ENCODE data around the gene CLDN9. TPM values are rescaled to one million over a fixed set of nuclear protein-coding genes. Genes with fewer than 3 reads are reported as not detected.
A peak's percentile ranks its signal among the peaks of the same experiment; 100 is the strongest.

Gene CLDN9
- total RNA-seq, 1 experiment from 2014 or later: not detected

- DNase-seq (ENCODE audit: low read depth, low spot score): no peak
These were observed 10.6 kb downstream of the CLDN9 start for GRCh38 chr16:3023415-3023668.

DNA sequence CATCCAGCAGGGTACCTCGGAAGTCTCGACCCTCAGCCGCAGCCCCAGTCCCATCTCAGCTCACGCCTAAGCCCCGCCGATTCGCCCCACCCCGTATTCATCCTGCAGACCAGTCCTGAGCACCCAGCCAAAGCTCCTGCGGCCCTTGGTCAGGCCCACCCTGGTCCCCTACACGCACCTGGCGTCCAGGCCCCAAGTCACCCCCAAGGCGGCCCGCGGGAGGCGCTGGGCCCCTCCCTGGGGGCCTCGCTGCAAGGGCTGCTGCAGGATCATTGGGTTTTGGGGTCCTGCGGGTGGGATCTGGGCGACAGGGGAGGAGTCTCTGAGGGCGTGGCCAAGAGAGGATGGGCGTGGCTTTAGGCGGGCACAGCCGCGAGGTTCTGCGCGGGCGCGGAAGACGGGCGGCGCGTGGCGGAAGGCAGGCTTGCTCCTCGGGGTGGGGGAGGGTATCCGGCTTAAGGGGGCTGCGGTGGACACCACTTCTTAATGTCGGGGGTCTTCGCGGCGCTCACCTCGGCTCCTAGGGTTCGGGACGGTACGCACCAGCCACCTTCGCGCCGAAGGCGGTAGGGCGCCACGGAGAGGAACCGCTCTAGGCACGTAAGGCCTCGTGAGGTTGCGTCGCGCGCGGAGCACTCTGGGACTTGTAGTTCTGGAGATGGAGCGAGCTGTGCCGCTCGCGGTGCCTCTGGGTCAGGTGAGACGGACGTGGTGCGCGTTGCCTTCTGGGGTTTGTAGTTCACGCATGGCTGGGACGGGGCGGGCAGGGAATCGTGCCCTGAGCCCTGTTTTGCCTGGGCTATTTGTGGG, 11.2 kb downstream of the CLDN9 start, which contains the start of the genes HCFC1R1 and THOC6:
HCFC1R1 (minus strand) TSS at position 274 of the 810 bp plus-strand sequence; CDS start at position 273, 1 bp downstream.
THOC6 (plus strand) TSS at position 367 of the 810 bp plus-strand sequence; CDS start at position 659, 292 bp downstream.
- in situ Hi-C loops (cut with HindIII; ENCODE audit: low pct_unique_long_range_greater_than_20kb, low sequenced_read_pairs): no loop called here
- DNase-seq (ENCODE audit: low read depth, low spot score): peak; percentile 98

More at GRCh38 chr16:3023415-3023668, 10.6 kb downstream of the CLDN9 start:
- in situ Hi-C loops (cut with HindIII; ENCODE audit: low pct_unique_long_range_greater_than_20kb, low sequenced_read_pairs): no loop called here

DNA sequence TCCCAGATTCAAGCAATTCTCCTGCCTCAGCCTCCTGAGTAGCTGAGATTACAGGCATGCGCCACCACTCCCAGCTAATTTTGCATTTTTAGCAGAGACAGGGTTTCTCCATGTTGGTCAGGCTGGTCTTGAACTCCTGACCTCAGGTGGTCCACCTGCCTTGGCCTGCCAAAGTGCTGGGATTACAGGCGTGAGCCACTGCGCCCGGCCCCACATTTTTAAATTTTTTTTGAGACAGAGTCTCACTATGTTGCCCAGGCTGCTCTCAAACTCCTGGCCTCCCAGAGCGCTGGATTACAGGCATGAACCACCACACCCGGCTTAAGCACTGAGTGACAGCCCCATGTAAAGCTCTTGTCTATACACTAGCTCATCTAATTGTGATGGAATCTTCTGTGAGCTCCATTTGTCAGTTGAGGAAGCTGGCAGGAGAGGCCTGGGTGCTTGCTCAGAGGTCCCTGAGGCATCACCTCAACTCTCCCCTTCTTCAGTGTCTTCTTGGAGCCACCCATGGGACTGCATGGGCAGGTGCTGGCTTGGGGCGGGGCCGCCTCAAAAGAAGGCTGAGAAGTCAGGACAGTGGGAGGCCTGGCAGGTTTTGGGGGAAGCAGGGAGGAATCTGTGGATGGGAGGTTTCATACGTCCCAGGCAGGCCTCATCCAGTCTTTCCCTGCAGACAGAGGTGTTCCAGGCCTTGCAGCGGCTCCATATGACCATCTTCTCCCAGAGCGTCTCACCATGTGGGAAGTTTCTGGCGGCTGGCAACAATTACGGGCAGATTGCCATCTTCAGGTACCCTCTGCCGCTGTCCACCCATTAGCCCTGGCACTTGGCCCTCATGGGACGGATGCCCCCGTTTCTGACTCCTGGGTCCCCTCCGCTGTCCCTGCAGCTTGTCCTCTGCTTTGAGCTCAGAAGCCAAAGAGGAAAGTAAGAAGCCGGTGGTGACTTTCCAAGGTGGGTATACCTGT, 12.6 kb downstream of the CLDN9 start:
- no peak for DNase-seq (ENCODE audit: low read depth, low spot score)
- in situ Hi-C loops (cut with HindIII; ENCODE audit: low pct_unique_long_range_greater_than_20kb, low sequenced_read_pairs): no loop called here

DNA sequence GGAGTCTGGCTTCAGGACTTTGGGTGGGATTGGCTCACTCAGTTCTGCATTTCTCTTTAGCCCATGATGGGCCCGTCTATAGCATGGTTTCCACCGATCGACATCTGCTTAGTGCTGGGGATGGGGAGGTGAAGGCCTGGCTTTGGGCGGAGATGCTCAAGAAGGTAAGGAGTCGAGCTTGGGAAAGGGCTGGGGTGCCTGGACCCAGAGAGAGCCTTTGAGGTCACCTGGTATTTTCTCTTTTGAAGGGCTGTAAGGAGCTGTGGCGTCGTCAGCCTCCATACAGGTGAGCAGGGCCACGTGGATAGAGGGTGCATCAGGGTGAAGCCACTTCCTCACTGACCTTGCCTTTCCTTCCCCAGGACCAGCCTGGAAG, 13.3 kb downstream of the CLDN9 start:
- no peak for DNase-seq (ENCODE audit: low read depth, low spot score)
- in situ Hi-C loops (cut with HindIII; ENCODE audit: low pct_unique_long_range_greater_than_20kb, low sequenced_read_pairs): no loop called here

- in situ Hi-C loops (cut with HindIII; ENCODE audit: low pct_unique_long_range_greater_than_20kb, low sequenced_read_pairs): no loop called here
- DNase-seq (ENCODE audit: low read depth, low spot score): no peak
These were observed 14.1 kb downstream of the CLDN9 start for GRCh38 chr16:3026609-3027488.

DNA sequence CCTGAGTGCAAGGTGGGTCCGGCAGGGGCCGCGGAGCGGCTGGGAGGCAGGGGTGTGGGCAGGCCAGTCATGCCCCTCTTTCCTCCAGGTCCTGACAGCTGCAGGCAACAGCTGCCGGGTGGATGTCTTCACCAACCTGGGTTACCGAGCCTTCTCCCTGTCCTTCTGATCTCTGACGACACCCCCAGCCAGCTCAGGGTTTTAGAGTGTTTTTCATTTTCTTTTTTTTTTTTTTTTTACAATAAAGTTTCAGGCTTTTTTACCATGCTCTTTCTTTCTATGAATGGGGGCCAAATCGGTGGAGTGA, 14.7 kb downstream of the CLDN9 start:
- in situ Hi-C loops (cut with HindIII; ENCODE audit: low pct_unique_long_range_greater_than_20kb, low sequenced_read_pairs): no loop called here
- no peak for DNase-seq (ENCODE audit: low read depth, low spot score)

GRCh38 chr16:3027983-3028715, 15.4 kb downstream of the CLDN9 start:
- DNase-seq (ENCODE audit: low read depth, low spot score): peak; percentile 82
- in situ Hi-C loops (cut with HindIII; ENCODE audit: low pct_unique_long_range_greater_than_20kb, low sequenced_read_pairs): no loop called here

DNA sequence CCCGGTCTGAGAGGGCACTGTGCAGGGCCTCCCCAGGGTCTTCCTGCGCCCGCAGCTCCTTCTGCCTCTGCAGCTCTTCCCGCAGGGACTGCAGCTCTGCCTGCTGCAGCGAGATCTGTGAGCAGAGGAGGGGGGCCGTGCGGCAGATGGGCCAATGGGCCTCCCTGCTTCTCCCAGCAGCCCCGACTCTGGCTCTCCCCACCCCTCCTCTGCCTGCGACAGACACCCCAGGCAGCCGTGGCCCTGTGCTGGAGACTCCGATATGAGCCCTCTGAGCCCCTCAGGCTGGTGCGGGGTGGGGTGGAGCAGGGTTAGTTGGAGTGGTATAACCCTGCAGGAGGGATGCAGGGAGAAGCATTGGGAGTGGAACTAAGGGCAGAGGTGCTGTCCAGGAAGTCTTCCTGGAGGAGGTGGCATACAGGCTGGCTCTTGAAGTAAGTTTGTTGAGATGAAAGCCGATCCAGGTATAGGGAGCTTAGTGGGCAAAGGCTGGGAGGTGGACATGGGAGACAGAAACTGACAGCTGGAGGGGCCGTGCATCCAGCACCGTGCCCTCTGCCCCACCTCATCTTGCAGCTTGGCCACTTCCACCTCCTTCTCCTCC, 16.1 kb downstream of the CLDN9 start:
- in situ Hi-C loops (cut with HindIII; ENCODE audit: low pct_unique_long_range_greater_than_20kb, low sequenced_read_pairs): no loop called here
- no peak for DNase-seq (ENCODE audit: low read depth, low spot score)

DNA sequence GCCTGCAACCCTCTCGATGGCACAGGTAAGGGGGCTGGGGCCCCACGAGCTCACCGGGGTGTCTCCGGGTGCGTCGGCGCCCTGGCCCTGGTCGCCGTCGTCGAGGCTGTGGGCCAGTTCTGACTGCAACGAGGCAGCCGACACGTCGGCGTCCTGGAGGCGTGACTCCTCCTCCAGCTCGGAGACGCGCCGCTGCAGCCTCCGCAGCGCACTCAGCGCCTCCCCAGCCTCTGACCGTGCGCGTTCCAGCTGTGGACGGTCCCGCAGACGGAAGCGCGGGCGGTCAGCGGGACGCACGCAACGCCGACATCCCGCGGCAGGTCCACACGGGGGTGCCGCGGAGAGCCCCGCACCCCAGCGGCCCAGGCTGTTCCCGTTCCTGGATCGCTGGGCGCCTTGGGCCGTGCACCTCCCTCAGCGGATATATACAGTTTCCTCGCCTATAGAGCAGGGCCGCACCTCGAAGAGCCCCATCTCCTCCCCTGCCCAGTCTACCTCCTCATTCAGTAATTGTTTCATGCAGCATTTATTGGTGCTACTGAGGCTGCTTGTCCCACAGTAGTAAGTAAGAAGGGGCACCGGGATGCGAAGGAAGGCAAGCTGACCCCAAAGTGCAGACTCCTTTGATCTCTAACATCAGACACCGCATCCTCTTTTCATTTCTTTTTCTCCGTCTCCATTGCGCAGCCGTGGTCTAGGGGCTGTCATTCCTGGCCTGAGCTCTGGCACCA, 16.9 kb downstream of the CLDN9 start:
- DNase-seq (ENCODE audit: low read depth, low spot score): no peak
- in situ Hi-C loops (cut with HindIII; ENCODE audit: low pct_unique_long_range_greater_than_20kb, low sequenced_read_pairs): no loop called here

- no peak for DNase-seq (ENCODE audit: low read depth, low spot score)
- in situ Hi-C loops (cut with HindIII; ENCODE audit: low pct_unique_long_range_greater_than_20kb, low sequenced_read_pairs): no loop called here
These were observed 17.8 kb downstream of the CLDN9 start for GRCh38 chr16:3030222-3031212.

GRCh38 chr16:3032624-3033023, 19.9 kb downstream of the CLDN9 start:
- no peak for DNase-seq (ENCODE audit: low read depth, low spot score)

DNA sequence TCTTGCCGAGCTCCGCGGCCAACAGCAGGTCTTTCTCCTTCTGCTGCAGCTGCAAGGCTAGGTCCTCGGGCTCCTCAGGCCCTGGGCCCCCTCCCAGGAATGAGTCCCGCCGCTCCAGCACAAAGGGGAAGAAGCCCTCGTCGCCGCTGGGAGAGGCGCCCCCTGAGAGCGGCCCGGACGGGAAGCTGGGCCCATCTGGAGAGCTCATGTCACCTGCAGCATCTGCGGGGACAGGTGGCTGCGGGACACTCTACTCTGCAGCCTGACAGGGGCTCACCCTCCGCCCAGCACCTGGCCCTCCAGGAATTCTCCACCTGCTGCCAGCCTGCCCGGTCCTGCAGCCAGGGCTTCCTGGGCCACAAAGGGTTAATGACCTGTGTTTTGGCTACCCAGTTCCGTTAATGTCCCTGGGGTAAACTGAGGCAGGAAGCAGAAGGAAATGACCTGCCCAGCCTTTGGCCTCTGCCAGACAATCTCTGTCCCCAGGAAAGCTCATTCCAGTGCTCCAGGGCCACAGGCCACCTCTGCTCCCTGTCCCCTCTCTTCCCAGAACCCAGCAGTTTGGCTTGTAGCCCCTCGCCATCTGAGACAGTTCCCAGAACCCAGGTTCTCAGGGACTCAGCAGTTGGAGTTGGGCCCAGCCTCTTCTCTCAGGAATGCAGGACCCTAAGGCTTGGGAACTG, 22.7 kb downstream of the CLDN9 start:
- in situ Hi-C loops (cut with HindIII; ENCODE audit: low pct_unique_long_range_greater_than_20kb, low sequenced_read_pairs): no loop called here

More at GRCh38 chr16:3032624-3033023, 19.9 kb downstream of the CLDN9 start:
- in situ Hi-C loops (cut with HindIII; ENCODE audit: low pct_unique_long_range_greater_than_20kb, low sequenced_read_pairs): no loop called here

DNA sequence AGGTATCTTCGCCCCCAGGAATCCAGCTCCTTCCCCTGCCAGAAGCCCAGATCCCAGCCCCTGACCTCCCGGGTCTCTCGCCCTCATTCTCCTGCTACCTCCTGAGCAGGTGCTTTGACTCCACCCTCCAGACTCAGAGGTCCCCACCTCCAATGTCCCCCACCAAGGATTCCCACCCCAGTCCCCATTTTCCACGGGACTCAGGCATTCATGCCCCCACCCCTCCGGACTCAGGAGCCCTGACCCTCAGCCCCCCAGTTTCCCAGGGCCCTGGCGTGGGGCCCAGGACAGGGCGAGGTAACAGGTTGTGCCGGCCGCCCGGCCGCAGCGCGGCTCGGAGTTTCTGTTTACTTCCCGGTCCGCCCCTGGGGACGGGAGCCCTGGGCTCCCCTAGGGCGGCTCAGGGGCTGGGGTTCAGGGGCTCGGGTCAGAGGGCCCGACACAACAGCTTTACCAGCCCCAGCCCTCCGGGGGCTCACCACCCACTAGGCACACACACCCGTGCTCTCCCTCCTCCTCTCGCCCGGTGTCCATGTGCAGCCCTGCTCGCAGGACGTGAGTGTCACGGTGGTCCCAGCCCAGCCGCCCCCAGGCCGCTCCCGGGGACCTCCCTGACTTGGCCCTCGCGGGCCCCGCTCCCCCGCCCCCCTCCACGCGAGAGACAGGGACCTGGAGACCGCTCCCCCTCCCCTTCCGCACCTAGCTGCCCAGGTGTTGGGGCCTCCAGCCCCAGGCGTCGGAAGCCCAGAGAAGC, 23.4 kb downstream of the CLDN9 start:
- in situ Hi-C loops (cut with HindIII; ENCODE audit: low pct_unique_long_range_greater_than_20kb, low sequenced_read_pairs): no loop called here
- DNase-seq (ENCODE audit: low read depth, low spot score): no peak

More for the DNA sequence above, 22.7 kb downstream of the CLDN9 start:
- no peak for DNase-seq (ENCODE audit: low read depth, low spot score)

- in situ Hi-C loops (cut with HindIII; ENCODE audit: low pct_unique_long_range_greater_than_20kb, low sequenced_read_pairs): no loop called here
- no peak for DNase-seq (ENCODE audit: low read depth, low spot score)
These were observed 24.1 kb downstream of the CLDN9 start, which contains the start of gene BICDL2 for GRCh38 chr16:3036726-3037315. TSS of gene BICDL2 (minus strand) at chr16:3036944. CDS start at chr16:3035496, 1,448 bp downstream.

All from SK-MEL-5 (cell line).